ENCODE measurements around the gene CLN6.
"Not testable (repeated sequence)": the region's sequence is repeated elsewhere in the genome, so short reads cannot be mapped to it uniquely, and the experiment has no call there.

CLN6 gene

DNA sequence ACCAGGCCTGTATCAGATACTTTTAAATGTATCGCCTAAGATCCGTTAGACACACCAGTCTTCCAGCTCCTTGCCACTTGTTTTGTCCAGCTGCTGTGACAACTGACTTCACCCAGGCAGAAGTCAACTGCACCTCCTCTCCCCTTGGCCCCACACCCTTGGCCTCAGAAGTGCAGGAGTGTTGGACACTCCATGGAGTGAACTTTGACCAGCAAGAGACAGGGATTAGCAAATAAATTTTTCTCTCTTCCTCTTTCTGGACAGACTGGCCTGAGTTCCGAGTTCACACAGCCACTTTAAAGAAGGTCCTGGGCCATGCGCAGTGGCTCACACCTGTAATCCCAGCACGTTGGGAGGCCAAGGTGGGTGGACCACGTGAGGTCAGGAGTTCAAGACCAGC, 2.9 kb upstream of the CLN6 start:
- Histone ChIP-seq H3K4me3 (ENCODE audit: low read depth, low read length) (no peak overlapping the region), H3K4me1 (ENCODE audit: control insufficient read depth, insufficient read depth, low read length) (peaks cover 11% of the 10 kb centered on the region), H3K9me3 (ENCODE audit: control insufficient read depth, insufficient read depth, low read length) (no peaks in the 10 kb centered on the region), H3K36me3 (ENCODE audit: control insufficient read depth, insufficient read depth, low read length) (no peaks in the 10 kb centered on the region), H3K9ac (ENCODE audit: low read depth, low read length) (no peak overlapping the region), H3K27me3 (ENCODE audit: control insufficient read depth, insufficient read depth, low read length) (peaks cover 10% of the 10 kb centered on the region), H3K27ac (ENCODE audit: low read depth, low read length) (no peak overlapping the region)

GRCh38 chr15:68231102-68231818, 1.7 kb upstream of the CLN6 start:
- Histone ChIP-seq H3K4me1 (ENCODE audit: control insufficient read depth, insufficient read depth, low read length) (peaks cover 11% of the 10 kb centered on the region), H3K36me3 (ENCODE audit: control insufficient read depth, insufficient read depth, low read length) (no peaks in the 10 kb centered on the region), H3K4me3 (ENCODE audit: low read depth, low read length) (no peak overlapping the region), H3K9me3 (ENCODE audit: control insufficient read depth, insufficient read depth, low read length) (no peaks in the 10 kb centered on the region), H3K27me3 (ENCODE audit: control insufficient read depth, insufficient read depth, low read length) (peaks cover 10% of the 10 kb centered on the region), H3K27ac (ENCODE audit: low read depth, low read length) (no peak overlapping the region), H3K9ac (ENCODE audit: low read depth, low read length) (no peak overlapping the region)

- no peak overlapping the region for H3K27ac ChIP-seq (ENCODE audit: low read depth, low read length)
- peaks cover 10% of the 10 kb centered on the region for H3K27me3 ChIP-seq (ENCODE audit: control insufficient read depth, insufficient read depth, low read length)
- H3K4me3 ChIP-seq (ENCODE audit: low read depth, low read length) = peak overlapping the region; percentile 87
- H3K4me1 ChIP-seq (ENCODE audit: control insufficient read depth, insufficient read depth, low read length) = peaks cover 11% of the 10 kb centered on the region
- H3K36me3 ChIP-seq (ENCODE audit: control insufficient read depth, insufficient read depth, low read length) = no peaks in the 10 kb centered on the region
- H3K9me3 ChIP-seq (ENCODE audit: control insufficient read depth, insufficient read depth, low read length) = no peaks in the 10 kb centered on the region
- H3K9ac ChIP-seq (ENCODE audit: low read depth, low read length) = peak overlapping the region; percentile 39
Observed at GRCh38 chr15:68230157-68231100, 901 bp upstream of the CLN6 start.

DNA sequence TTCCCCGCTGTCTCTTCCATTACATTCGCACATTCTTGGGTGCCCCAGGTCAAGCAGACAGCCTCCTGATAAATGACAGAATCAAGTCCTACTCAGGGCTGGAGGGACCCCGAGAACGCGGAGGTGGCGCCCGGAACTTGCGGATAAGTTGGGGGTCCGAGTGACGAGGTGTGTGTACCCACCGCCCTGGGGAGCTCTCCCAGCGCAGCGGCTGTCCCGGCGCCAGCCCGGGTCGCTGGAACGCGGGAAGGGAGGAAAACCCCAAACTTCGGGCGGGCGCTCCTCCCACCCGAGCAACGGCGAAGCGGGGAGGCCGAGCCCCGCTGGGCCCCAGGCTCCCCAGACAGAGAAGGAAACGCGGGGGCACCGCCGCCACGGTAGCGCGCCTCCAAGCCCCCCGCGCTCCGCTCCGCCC, 550 bp downstream of the CLN6 start:
- no peaks in the 10 kb centered on the region for H3K36me3 ChIP-seq (ENCODE audit: control insufficient read depth, insufficient read depth, low read length)
- H3K27me3 ChIP-seq (ENCODE audit: control insufficient read depth, insufficient read depth, low read length) = peaks cover 10% of the 10 kb centered on the region
- no peaks in the 10 kb centered on the region for H3K9me3 ChIP-seq (ENCODE audit: control insufficient read depth, insufficient read depth, low read length)
- peak overlapping the region; percentile 94 for H3K27ac ChIP-seq (ENCODE audit: low read depth, low read length)
- H3K9ac ChIP-seq (ENCODE audit: low read depth, low read length) = peak overlapping the region; percentile 96
- H3K4me3 ChIP-seq (ENCODE audit: low read depth, low read length) = peak overlapping the region; percentile 87
- peaks cover 11% of the 10 kb centered on the region for H3K4me1 ChIP-seq (ENCODE audit: control insufficient read depth, insufficient read depth, low read length)

DNA sequence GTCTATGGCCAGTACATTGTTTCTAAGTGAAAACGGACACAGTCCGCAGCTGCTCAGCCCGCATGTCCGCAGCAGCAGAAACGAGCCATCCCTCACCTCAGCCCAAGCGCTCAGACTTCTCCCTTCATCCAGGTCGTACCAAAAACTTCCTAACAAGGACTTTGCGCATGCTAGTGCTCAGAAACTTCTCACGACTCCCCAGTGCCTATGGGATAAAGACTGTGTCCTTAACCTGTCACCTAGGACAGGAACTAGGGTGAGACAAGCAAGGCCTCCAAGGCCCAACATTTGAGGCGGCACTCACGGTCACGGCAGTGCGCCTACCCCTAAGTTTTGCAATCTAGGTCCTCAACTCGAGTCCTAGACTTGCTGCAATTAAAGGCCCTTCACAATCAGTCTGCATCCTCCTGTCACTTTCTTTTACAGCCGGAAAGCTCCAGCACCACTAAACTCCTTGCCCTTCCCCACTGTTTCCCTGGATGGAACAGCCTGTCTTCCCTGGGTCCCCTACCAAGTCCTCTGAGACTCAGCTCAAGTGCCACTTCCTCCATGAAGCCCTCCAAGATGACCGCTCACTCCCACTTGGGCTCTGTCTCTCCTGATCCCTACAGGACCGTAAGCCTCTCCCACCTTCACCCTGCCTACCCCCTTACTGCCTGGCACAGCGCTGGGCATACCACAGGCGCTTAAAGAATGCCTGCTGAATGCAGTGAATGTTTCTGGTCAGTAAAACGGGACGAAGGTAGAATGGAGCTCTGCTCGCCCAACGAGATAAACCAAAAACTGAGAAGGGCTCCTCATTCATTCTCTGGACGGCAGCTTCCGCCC, 1.2 kb downstream of the CLN6 start:
- Histone ChIP-seq H3K4me1 (ENCODE audit: control insufficient read depth, insufficient read depth, low read length) (peaks cover 11% of the 10 kb centered on the region), H3K27me3 (ENCODE audit: control insufficient read depth, insufficient read depth, low read length) (peaks cover 10% of the 10 kb centered on the region), H3K4me3 (ENCODE audit: low read depth, low read length) (peak overlapping the region; percentile 87), H3K27ac (ENCODE audit: low read depth, low read length) (peak overlapping the region; percentile 94), H3K9ac (ENCODE audit: low read depth, low read length) (peak overlapping the region; percentile 96), H3K36me3 (ENCODE audit: control insufficient read depth, insufficient read depth, low read length) (no peaks in the 10 kb centered on the region; the same call in 1 of the 2 replicates), H3K9me3 (ENCODE audit: control insufficient read depth, insufficient read depth, low read length) (peaks cover 2% of the 10 kb centered on the region; the same call in 1 of the 2 replicates)

- no peak overlapping the region for H3K9ac ChIP-seq (ENCODE audit: low read depth, low read length)
- peak overlapping the region; percentile 87; the same call in 1 of the 2 replicates for H3K4me3 ChIP-seq (ENCODE audit: low read depth, low read length)
- peaks cover 10% of the 10 kb centered on the region for H3K27me3 ChIP-seq (ENCODE audit: control insufficient read depth, insufficient read depth, low read length)
- H3K9me3 ChIP-seq (ENCODE audit: control insufficient read depth, insufficient read depth, low read length) = peaks cover 4% of the 10 kb centered on the region; the same call in 1 of the 2 replicates
- H3K36me3 ChIP-seq (ENCODE audit: control insufficient read depth, insufficient read depth, low read length) = no peaks in the 10 kb centered on the region; the same call in 1 of the 2 replicates
- peaks cover 11% of the 10 kb centered on the region for H3K4me1 ChIP-seq (ENCODE audit: control insufficient read depth, insufficient read depth, low read length)
- no peak overlapping the region for H3K27ac ChIP-seq (ENCODE audit: low read depth, low read length)
Observed at GRCh38 chr15:68227643-68228142, 1.8 kb downstream of the CLN6 start.

- H3K4me3 ChIP-seq (ENCODE audit: low read depth, low read length); H3K27me3 ChIP-seq (ENCODE audit: control insufficient read depth, insufficient read depth, low read length); H3K36me3 ChIP-seq (ENCODE audit: control insufficient read depth, insufficient read depth, low read length); H3K9ac ChIP-seq (ENCODE audit: low read depth, low read length); H3K9me3 ChIP-seq (ENCODE audit: control insufficient read depth, insufficient read depth, low read length); H3K27ac ChIP-seq (ENCODE audit: low read depth, low read length): not testable (repeated sequence)
- H3K4me1 ChIP-seq (ENCODE audit: control insufficient read depth, insufficient read depth, low read length) = peaks cover 11% of the 10 kb centered on the region
Observed at GRCh38 chr15:68225442-68225841, 4.1 kb downstream of the CLN6 start.

GRCh38 chr15:68224546-68225250, 4.8 kb downstream of the CLN6 start:
- no peak overlapping the region for H3K9ac ChIP-seq (ENCODE audit: low read depth, low read length)
- H3K4me3 ChIP-seq (ENCODE audit: low read depth, low read length) = no peak overlapping the region
- H3K9me3 ChIP-seq (ENCODE audit: control insufficient read depth, insufficient read depth, low read length) = peaks cover 4% of the 10 kb centered on the region; the same call in 1 of the 2 replicates
- H3K27ac ChIP-seq (ENCODE audit: low read depth, low read length) = no peak overlapping the region
- no peaks in the 10 kb centered on the region for H3K27me3 ChIP-seq (ENCODE audit: control insufficient read depth, insufficient read depth, low read length)
- H3K36me3 ChIP-seq (ENCODE audit: control insufficient read depth, insufficient read depth, low read length) = no peaks in the 10 kb centered on the region; the same call in 1 of the 2 replicates
- H3K4me1 ChIP-seq (ENCODE audit: control insufficient read depth, insufficient read depth, low read length) = peaks cover 5% of the 10 kb centered on the region; the same call in 1 of the 2 replicates

DNA sequence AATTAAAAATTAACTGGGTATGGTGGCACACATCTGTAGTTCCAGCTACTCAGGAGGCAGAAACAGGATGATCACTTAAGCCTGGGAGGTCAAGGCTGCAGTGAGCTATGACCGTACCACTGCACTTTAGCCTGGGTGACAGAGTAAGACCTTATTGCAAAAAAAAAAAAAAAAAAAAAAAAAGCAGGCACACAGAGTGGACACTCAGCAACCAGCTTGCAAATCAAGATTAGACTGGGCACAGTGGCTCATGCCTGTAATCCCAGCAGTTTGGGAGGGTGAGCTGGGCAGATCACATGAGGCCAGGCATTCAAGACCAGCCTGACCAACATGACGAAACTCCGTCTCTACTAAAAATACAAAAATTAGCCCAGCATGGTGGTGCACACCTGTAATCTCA, 5.4 kb downstream of the CLN6 start:
- Histone ChIP-seq H3K9ac (ENCODE audit: low read depth, low read length) (no peak overlapping the region), H3K9me3 (ENCODE audit: control insufficient read depth, insufficient read depth, low read length) (peaks cover 4% of the 10 kb centered on the region; the same call in 1 of the 2 replicates), H3K36me3 (ENCODE audit: control insufficient read depth, insufficient read depth, low read length) (peaks cover 6% of the 10 kb centered on the region), H3K27me3 (ENCODE audit: control insufficient read depth, insufficient read depth, low read length) (no peaks in the 10 kb centered on the region), H3K4me3 (ENCODE audit: low read depth, low read length) (no peak overlapping the region), H3K4me1 (ENCODE audit: control insufficient read depth, insufficient read depth, low read length) (peaks cover 5% of the 10 kb centered on the region; the same call in 1 of the 2 replicates), H3K27ac (ENCODE audit: low read depth, low read length) (no peak overlapping the region)

DNA sequence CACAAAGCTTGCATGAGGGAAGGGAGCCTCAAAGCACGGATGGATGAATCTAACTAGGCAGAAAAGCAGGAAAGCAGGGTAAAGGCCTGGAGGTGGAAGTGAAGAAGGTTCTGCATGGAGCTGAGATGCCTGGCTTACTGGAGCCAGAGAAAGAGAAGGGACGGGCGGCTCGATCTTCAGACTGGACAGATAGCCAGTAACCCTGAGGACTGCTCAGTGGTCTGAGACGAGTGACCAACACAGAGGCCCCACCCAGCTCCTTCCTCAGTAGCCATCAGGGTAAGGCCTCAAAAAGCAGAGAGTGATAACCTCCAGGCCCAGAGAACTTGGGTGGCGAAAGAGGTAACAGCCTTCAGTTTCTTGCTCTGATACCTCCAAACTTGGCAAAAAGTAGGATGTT, 6.4 kb downstream of the CLN6 start:
- no peak overlapping the region for H3K4me3 ChIP-seq (ENCODE audit: low read depth, low read length)
- no peak overlapping the region for H3K27ac ChIP-seq (ENCODE audit: low read depth, low read length)
- H3K9ac ChIP-seq (ENCODE audit: low read depth, low read length) = no peak overlapping the region
- no peaks in the 10 kb centered on the region for H3K27me3 ChIP-seq (ENCODE audit: control insufficient read depth, insufficient read depth, low read length)
- H3K36me3 ChIP-seq (ENCODE audit: control insufficient read depth, insufficient read depth, low read length) = peaks cover 15% of the 10 kb centered on the region
- H3K9me3 ChIP-seq (ENCODE audit: control insufficient read depth, insufficient read depth, low read length) = peaks cover 4% of the 10 kb centered on the region; the same call in 1 of the 2 replicates
- H3K4me1 ChIP-seq (ENCODE audit: control insufficient read depth, insufficient read depth, low read length) = peaks cover 2% of the 10 kb centered on the region; the same call in 1 of the 2 replicates
